ENCODE measurements around the gene USP21.
"Not testable (repeated sequence)": the region's sequence is repeated elsewhere in the genome, so short reads cannot be mapped to it uniquely, and the experiment has no call there.

USP21 gene, protein sequence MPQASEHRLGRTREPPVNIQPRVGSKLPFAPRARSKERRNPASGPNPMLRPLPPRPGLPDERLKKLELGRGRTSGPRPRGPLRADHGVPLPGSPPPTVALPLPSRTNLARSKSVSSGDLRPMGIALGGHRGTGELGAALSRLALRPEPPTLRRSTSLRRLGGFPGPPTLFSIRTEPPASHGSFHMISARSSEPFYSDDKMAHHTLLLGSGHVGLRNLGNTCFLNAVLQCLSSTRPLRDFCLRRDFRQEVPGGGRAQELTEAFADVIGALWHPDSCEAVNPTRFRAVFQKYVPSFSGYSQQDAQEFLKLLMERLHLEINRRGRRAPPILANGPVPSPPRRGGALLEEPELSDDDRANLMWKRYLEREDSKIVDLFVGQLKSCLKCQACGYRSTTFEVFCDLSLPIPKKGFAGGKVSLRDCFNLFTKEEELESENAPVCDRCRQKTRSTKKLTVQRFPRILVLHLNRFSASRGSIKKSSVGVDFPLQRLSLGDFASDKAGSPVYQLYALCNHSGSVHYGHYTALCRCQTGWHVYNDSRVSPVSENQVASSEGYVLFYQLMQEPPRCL

DNA sequence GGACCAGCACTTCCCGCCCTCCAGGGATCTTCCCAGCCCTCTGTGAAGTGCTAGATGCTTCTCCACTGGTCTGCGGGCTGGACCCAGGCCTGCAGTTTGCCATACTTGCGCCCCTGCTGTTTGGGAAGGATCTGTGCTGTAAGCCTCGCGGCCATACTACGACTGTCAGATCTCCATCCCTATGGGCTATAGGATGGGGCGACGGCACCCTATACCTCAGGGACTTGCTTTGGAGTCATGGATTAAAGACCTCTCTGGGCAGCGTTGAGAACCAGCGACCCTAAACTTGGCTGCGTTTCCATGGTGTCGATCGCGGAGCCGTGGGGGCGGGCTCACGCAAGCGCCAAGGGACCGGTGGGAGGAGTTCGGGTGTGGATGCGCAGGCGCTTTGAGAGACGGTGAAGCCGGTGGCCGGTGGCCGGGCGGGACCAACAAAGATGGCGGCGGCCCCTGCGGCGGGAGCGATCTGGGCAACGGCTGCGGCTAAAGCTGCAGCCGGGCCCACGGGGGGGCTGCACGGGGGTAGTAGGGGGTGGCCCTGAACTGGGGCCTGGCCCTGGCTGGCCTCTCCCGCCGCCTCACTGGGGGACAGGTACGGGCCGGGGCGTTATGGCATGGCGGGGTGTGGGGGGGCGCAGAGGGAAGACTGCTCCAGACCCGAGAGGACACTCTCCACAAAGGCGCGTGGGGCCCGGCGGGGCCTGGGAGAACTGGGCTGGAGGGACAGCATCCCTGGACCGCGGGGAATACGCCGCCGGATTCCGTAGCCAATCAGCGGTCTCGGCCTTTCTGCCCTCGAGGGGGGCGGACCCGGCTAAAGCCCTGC is at the start of gene USP21:
USP21 (plus strand) TSS at position 414 of the 826 bp plus-strand sequence. CDS start 1,141 bp downstream, outside the sequence.
- Mint-ChIP-seq H3K36me3 (ENCODE audit: low read depth) (peaks cover 41% of the 10 kb centered on the region), H3K9me3 (no peaks in the 10 kb centered on the region), H3K4me1 (peaks cover 53% of the 10 kb centered on the region), H3K4me3 (peak within 1 kb of the TSS; percentile 83), H3K27ac (peak within 1 kb of the TSS; percentile 89), H3K27me3 (no peaks in the 10 kb centered on the region)
- peak; percentile 87 for ATAC-seq
- DNase-seq, result peak; percentile 95

DNA sequence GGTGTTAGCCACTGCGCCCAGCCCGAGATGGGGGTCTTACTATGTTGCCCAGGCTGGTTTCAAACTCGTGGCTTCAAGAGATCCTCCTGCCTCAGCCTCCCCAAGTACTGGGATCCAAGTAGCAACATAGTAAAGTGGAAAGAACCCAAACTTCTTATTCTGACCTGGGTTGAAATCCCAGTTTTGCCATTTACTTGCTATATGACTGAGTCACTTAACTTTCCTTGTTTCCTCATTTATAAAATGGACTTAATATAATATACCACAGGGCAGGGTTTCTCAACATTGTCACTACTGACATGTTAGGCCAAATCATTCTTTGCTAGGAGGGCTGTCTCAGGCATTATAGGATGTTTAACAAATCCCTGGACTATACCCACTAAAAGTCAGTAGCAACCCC is 48.2 kb upstream of the USP21 start:
- DNase-seq, result no peak
- H3K9me3 Mint-ChIP-seq, result no peaks in the 10 kb centered on the region
- H3K36me3 Mint-ChIP-seq (ENCODE audit: low read depth), result peaks cover 39% of the 10 kb centered on the region
- no peaks in the 10 kb centered on the region for H3K27me3 Mint-ChIP-seq
- H3K4me1 Mint-ChIP-seq, result peaks cover 51% of the 10 kb centered on the region
- H3K4me3 Mint-ChIP-seq, result no peak overlapping the region
- no peak overlapping the region for H3K27ac Mint-ChIP-seq
- no peak for ATAC-seq

DNA sequence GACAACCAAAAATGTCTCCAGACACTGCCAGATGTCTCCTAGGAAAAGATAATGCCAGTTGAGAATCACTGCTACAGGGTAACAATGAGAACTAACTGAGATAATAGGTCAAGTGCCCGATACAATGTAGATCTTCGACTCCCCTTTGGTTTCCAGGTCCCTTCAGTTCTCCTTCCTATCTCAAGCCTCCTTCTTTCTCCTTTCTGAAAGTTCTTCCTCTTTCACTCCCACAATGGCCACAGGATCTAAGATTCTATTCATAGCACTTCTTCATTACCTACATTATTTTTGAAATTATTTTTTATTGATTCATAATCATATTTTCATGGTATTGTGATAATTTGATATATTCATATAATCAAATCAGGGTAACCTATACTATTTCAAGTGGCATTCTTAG is 47.8 kb upstream of the USP21 start:
- no peak overlapping the region for H3K4me3 Mint-ChIP-seq
- no peak overlapping the region for H3K27ac Mint-ChIP-seq
- H3K4me1 Mint-ChIP-seq, result peaks cover 52% of the 10 kb centered on the region

GRCh38 chr1:161113915-161114314 is 45.4 kb upstream of the USP21 start:
- Mint-ChIP-seq H3K27me3 (no peaks in the 10 kb centered on the region), H3K4me1 (peaks cover 63% of the 10 kb centered on the region), H3K27ac (peak overlapping the region; percentile 48), H3K4me3 (peak overlapping the region; percentile 1), H3K36me3 (ENCODE audit: low read depth) (peaks cover 39% of the 10 kb centered on the region), H3K9me3 (no peaks in the 10 kb centered on the region)
- no peak for ATAC-seq
- DNase-seq, result no peak

More for the DNA sequence above, 47.8 kb upstream of the USP21 start:
- peaks cover 39% of the 10 kb centered on the region for H3K36me3 Mint-ChIP-seq (ENCODE audit: low read depth)
- H3K27me3 Mint-ChIP-seq, result no peaks in the 10 kb centered on the region
- DNase-seq (no peak), ATAC-seq (no peak)
- no peaks in the 10 kb centered on the region for H3K9me3 Mint-ChIP-seq

GRCh38 chr1:161114556-161114955 is 44.7 kb upstream of the USP21 start:
- H3K27me3 Mint-ChIP-seq, result no peaks in the 10 kb centered on the region
- ATAC-seq (no peak), DNase-seq (no peak)
- H3K4me3 Mint-ChIP-seq, result peak overlapping the region; percentile 1
- H3K9me3 Mint-ChIP-seq, result no peaks in the 10 kb centered on the region
- peaks cover 37% of the 10 kb centered on the region for H3K36me3 Mint-ChIP-seq (ENCODE audit: low read depth)
- peaks cover 69% of the 10 kb centered on the region for H3K4me1 Mint-ChIP-seq
- peak overlapping the region; percentile 48 for H3K27ac Mint-ChIP-seq

DNA sequence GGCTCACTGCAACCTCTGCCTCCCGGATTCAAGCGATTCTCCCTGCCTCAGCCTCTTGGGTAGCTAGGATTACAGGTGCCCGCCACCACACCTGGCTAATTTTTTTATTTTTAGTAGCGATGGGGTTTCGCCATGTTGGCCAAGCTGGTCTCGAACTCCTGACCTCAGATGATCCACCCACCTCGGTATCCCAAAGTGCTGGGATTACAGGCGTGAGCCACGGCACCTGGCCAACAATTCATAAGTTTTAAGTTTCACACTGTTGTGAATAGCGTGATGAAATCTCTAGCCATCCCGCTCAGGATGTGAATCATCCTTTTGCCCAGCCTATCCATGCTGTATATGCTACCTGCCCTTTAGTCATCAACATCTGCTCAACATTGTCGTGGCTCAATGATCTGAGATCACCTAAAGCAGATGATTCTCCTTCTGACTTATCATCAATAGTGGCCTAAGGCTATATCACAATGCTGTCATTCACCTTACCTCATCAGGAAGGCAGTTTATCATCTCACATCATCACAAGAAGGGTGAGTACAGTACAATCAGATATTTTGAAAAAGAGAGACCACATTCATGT is 44.1 kb upstream of the USP21 start:
- peak; percentile 37 for DNase-seq
- Mint-ChIP-seq H3K9me3 (no peaks in the 10 kb centered on the region), H3K36me3 (ENCODE audit: low read depth) (peaks cover 42% of the 10 kb centered on the region), H3K27me3 (no peaks in the 10 kb centered on the region), H3K27ac (peak overlapping the region; percentile 80), H3K4me3 (peak overlapping the region; percentile 95), H3K4me1 (peaks cover 76% of the 10 kb centered on the region)
- ATAC-seq, result peak; percentile 82

- H3K4me3 Mint-ChIP-seq, result peak overlapping the region; percentile 95
- peak overlapping the region; percentile 80 for H3K27ac Mint-ChIP-seq
- H3K27me3 Mint-ChIP-seq, DNase-seq, H3K9me3 Mint-ChIP-seq, ATAC-seq: not testable (repeated sequence)
- peaks cover 46% of the 10 kb centered on the region for H3K36me3 Mint-ChIP-seq (ENCODE audit: low read depth)
- H3K4me1 Mint-ChIP-seq, result peaks cover 83% of the 10 kb centered on the region
Measured at GRCh38 chr1:161115961-161116360, 43.3 kb upstream of the USP21 start.

- no peaks in the 10 kb centered on the region for H3K9me3 Mint-ChIP-seq
- H3K4me3 Mint-ChIP-seq, result peak within 1 kb of the TSS; percentile 95
- no peaks in the 10 kb centered on the region for H3K27me3 Mint-ChIP-seq
- H3K36me3 Mint-ChIP-seq (ENCODE audit: low read depth), result peaks cover 57% of the 10 kb centered on the region
- DNase-seq (peak; percentile 90), ATAC-seq (peak; percentile 50)
- H3K27ac Mint-ChIP-seq, result peak within 1 kb of the TSS; percentile 80
- peaks cover 83% of the 10 kb centered on the region for H3K4me1 Mint-ChIP-seq
Measured at GRCh38 chr1:161117759-161118581, 41.3 kb upstream of the USP21 start, which contains the start of the genes NIT1 and PFDN2. Gene NIT1 (plus strand): TSS chr1:161118105. CDS start chr1:161118177, 72 bp downstream. Gene PFDN2 (minus strand): TSS chr1:161118037. CDS start chr1:161118026, 11 bp downstream.

DNA sequence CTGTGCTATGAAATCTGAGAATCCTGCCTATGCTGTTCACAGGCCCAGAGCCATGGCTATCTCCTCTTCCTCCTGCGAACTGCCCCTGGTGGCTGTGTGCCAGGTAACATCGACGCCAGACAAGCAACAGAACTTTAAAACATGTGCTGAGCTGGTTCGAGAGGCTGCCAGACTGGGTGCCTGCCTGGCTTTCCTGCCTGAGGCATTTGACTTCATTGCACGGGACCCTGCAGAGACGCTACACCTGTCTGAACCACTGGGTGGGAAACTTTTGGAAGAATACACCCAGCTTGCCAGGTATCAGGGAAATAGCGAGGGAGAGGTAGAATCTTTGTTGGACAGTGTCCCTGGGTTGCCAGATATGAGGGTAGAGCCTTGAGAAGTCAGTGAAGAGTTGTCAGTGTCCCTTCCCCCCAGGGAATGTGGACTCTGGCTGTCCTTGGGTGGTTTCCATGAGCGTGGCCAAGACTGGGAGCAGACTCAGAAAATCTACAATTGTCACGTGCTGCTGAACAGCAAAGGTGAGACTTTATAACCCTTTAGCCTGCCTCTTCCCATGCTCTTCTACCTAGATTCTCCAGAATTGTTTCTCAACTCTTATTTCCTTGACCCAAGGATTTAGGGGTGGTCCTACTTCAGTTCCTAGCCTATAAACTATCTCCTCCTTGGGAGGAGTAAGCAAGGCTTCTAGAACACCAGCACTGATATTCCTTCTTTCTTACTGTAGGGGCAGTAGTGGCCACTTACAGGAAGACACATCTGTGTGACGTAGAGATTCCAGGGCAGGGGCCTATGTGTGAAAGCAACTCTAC is 40.0 kb upstream of the USP21 start:
- H3K36me3 Mint-ChIP-seq (ENCODE audit: low read depth), result peaks cover 52% of the 10 kb centered on the region
- no peaks in the 10 kb centered on the region for H3K9me3 Mint-ChIP-seq
- DNase-seq (peak; percentile 61), ATAC-seq (peak; percentile 70)
- no peaks in the 10 kb centered on the region for H3K27me3 Mint-ChIP-seq
- H3K27ac Mint-ChIP-seq, result peak overlapping the region; percentile 80
- H3K4me1 Mint-ChIP-seq, result peaks cover 70% of the 10 kb centered on the region
- H3K4me3 Mint-ChIP-seq, result peak overlapping the region; percentile 95

- H3K4me3 Mint-ChIP-seq, result peak overlapping the region; percentile 37
- H3K9me3 Mint-ChIP-seq, result no peaks in the 10 kb centered on the region
- peaks cover 51% of the 10 kb centered on the region for H3K36me3 Mint-ChIP-seq (ENCODE audit: low read depth)
- no peak for ATAC-seq
- H3K27me3 Mint-ChIP-seq, result no peaks in the 10 kb centered on the region
- DNase-seq, result no peak
- peaks cover 54% of the 10 kb centered on the region for H3K4me1 Mint-ChIP-seq
- H3K27ac Mint-ChIP-seq, result peak overlapping the region; percentile 83
Measured at GRCh38 chr1:161121042-161121650, 38.2 kb upstream of the USP21 start.

DNA sequence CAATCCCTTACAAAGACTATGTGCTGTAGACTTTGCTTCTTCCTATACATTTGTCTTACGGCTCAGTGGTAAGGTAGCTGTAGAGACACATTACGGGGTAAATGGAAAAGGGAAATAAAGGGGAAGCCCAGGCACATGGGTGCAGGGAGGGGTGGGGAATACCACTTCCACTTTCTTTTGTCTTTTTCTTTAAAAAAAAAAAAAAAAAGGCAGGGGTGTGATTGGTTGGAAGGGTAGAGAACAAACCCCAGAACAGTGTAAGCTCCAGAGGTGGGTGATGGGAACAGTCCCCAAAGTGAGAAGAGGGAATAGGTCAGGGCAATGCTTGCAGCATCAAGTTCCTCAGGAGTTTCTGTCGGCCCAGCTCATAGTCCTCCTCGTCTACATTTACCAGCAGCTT is 37.5 kb upstream of the USP21 start:
- peak overlapping the region; percentile 37 for H3K4me3 Mint-ChIP-seq
- DNase-seq (no peak), ATAC-seq (no peak)
- H3K36me3 Mint-ChIP-seq (ENCODE audit: low read depth), result peaks cover 53% of the 10 kb centered on the region
- no peaks in the 10 kb centered on the region for H3K9me3 Mint-ChIP-seq
- no peaks in the 10 kb centered on the region for H3K27me3 Mint-ChIP-seq
- H3K4me1 Mint-ChIP-seq, result peaks cover 48% of the 10 kb centered on the region
- peak overlapping the region; percentile 83 for H3K27ac Mint-ChIP-seq

DNA sequence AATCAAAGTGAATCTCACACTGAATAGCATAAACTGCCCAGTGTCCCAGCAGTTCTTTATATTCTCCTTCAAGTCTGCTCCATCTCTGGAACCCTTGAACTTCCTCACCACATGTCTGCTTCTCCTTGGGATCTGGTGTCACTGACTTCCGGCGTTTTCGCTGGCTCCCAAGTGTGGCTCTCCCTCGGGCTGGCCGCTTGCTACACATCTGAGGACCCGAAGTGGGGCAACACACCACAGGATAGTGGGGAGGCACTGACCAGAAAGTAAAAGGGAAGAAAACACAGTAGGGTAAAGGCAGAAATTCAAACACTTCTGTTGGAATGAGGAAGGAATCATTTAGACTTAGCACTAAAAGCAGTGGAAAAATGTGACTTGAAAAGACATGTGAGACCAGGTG is 36.3 kb upstream of the USP21 start:
- ATAC-seq, result no peak
- Mint-ChIP-seq H3K27me3 (no peaks in the 10 kb centered on the region), H3K9me3 (no peaks in the 10 kb centered on the region)

More for the DNA sequence above, 36.3 kb upstream of the USP21 start:
- Mint-ChIP-seq H3K4me1 (peaks cover 53% of the 10 kb centered on the region), H3K27ac (peak overlapping the region; percentile 83), H3K4me3 (no peak overlapping the region), H3K36me3 (ENCODE audit: low read depth) (peaks cover 56% of the 10 kb centered on the region)
- no peak for DNase-seq
